Measurements from ENCODE around the gene DGKI.

Gene DGKI

DNA sequence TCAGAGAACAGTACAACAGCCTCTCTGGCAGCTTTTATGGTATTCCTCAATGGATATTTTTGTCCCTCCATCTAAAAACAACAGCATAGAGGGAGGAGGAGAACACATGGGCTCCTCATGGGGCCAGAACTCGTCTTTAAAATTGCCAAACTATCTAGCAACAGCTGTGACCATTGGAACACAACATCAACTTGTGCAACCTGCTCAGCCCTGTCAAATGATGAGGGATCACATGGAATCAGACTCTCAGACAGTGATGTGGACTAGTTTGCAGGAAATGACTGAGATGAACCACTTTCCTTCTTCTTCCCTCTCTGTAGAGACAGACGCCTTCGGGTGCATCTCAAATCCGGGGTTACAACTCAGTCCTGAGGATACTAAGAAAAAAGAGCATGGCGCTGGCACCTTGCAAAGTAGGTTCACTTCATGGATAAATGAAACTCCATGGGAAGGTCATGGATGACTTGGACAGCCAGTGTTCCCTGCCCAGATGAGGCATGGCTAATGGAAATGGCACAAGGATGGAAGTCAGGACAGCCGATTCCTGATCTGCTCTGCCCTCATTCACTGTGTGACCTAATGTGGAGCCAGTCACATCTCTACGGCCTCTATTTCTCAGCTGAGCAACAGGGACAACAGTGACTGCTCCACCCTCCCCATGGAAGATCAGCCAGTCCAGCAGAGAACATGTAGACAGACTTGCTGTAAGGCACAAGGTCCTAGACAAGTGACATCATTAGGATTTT lies 24.6 kb upstream of the DGKI start:
- DNase-seq = no peak

DNA sequence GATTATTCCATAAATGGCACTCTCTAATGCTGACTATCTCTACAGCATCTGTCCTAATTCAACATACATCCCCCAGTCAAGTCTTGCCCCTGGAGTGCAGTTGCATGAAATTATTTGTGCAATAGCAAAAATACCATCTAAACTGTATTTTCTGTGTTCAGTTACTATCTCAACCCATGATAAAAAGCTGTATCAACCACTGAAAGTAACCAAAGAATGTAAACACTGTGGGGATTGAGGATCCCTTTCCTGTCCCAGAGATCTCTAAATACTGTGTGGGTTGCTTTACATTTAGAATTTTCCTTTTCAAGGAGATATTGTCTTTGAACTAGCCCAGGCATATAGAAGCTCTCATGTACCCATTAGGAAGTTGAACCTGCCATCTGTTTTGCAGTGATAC lies 23.9 kb upstream of the DGKI start:
- no peak for DNase-seq

DNA sequence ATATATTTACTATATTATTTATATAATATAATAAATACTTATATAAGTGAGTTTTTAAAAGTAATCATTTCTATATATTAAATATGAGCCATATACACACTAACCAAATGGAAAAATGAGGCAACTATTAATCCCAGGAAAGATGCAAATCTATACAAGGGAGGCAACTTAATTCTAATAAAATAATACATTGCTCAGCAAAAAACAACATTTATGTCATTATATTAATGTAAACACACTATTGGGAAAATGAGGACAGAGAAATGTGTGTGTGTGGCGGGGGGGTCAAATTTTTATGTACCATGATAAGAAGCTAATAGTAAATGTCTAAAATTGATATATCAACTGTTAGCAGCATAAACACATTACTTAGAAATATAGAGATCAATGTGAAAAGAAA lies 23.3 kb upstream of the DGKI start:
- no peak for DNase-seq

DNA sequence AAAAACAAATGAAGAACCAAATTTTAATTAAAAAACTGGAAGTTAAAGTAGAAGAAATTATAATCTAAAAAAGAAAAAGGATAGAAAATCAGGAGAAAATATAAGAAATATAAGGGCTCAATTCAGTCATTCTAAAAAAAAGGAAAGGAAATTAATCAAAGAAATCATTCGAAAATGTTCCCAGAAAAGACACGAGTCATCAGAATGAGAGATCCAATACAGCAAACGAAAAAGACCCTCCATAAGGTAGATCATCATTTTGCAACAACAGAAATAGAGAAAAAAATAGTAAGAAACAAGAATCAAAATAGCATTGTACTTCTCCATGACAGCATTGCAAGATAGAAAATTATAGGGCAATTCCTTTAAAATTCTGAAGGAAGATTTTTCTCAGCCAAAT lies 22.5 kb upstream of the DGKI start:
- no peak for DNase-seq

DNA sequence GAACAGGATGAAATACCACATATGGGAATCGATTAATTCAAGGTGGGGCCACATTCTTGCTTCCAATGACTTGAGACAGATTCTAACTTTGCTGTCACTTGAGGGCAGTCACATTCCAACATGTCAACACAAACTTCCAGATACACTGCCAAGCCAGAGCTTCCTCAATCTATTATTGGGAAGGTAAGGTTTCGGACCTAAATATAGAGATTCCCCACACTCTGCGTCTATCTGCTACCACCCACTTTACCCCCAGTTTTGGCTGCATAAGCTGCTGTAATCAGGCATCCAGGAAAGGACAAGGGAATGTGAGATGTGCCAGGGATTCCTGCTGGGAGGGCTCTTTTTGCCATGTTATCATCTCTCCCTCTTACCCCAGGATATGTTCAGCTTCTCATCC lies 20.5 kb upstream of the DGKI start:
- DNase-seq = no peak

DNA sequence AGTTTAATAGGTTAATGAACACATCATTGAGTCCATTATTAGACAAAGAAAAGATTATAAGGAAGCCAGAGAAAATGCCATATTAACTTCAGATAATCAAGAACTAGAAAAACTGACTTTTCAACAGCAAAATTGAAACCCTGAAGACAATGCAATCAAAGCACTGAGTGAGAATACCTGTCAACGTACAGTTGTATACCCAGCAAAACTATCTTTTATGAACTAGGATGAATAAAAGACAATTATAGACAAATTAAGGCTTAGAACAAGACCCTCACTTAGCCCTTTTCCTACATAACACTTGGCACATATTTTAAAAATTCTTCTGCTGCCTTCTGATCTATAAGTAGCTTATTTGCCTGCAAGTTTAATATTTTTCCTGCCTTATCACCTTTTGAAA lies 19.0 kb upstream of the DGKI start:
- DNase-seq = no peak

DNA sequence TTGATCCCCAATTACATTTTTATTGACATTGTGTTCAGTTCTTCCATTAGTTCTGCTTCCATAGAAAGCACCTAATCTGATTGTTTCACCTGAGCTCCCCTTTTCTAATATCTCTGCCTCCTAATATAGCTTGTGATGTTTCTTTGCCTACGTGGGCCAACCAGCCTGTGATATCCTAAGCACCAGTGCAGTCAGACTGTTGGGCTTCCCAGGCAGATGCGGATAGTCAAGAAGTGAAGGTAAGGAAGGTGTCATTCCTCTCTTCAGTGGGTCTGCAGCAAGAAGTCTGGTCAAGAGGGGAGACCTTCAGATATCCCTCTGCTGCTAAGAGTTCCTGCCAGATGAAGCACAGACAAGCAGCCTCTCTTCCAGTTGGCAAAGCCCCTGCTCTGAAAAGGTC lies 16.2 kb upstream of the DGKI start:
- no peak for DNase-seq

DNA sequence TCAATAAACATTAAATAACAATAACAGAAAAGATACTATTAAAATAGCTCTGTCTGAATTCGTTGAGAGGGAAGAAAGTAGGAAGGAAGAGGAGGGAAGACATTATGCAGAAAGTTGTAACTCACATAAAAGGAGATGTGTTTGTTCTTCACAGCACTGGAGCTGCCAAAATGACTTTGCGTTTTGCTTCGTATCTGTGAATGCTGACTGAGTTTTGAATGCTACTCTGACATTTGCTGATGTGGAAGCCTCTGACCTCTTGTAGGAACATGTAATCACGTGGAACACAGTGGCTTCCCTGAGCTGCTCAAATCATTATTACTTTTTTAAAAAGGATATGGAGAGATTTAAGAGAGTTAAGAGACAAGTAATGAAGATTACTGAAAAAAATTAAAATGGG lies 15.6 kb upstream of the DGKI start:
- no peak for DNase-seq

DNA sequence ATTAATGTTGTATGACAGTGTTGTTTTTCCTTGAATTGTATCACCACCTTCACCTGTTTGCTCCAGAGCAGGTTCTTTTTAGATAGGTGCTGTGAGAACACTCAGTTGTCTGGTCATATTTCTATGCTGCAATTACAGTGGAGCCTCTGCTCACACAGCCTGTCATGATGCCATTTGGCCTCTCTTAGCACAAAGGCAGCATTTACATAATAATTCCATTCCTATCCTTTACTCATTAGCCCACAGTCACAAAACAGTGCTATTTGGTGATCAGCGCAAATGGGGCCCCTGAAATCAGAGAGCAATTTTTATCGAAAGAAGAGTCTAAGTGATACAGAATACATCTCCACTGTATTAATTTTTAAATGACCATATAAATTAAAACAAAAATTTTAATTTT lies 13.8 kb upstream of the DGKI start:
- DNase-seq = no peak

DNA sequence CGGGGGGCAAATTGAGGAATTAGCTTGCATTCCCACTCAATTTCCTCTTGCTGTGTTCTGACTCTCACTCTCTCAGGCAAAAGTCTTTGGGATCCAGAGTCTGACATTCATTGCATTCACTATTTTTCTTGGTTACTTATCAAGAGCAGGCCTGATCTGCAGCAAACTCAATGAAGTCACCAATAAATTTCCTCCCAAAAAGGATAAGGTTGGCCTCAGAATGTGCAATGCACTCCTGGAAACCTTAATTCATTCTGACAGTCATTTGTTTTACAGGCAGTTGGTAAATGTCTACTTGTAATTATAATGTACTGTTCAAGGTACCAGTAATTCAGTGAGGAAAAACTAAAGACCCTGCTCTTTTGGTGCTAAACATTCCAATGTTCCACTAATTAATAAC lies 6.3 kb upstream of the DGKI start:
- DNase-seq = no peak

DNA sequence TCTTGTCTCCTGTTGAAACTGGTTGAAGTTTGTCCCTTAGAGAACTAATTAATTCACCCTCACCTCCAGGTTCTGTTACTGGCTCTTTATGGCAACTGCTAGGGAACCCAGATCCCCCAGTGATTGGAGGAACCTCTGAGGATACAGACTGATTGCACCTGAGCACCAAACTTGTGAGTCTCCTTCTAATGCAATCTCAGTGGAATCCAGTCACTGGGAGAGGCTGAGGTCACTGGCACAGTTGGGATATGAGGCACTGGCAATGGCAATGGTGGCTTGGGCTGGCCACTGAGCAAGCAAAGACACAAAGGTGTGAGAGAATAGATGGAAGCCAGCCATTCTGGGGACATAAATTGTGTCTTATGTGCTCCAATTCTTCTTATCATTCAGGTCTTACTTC lies 5.3 kb upstream of the DGKI start:
- DNase-seq = no peak

DNA sequence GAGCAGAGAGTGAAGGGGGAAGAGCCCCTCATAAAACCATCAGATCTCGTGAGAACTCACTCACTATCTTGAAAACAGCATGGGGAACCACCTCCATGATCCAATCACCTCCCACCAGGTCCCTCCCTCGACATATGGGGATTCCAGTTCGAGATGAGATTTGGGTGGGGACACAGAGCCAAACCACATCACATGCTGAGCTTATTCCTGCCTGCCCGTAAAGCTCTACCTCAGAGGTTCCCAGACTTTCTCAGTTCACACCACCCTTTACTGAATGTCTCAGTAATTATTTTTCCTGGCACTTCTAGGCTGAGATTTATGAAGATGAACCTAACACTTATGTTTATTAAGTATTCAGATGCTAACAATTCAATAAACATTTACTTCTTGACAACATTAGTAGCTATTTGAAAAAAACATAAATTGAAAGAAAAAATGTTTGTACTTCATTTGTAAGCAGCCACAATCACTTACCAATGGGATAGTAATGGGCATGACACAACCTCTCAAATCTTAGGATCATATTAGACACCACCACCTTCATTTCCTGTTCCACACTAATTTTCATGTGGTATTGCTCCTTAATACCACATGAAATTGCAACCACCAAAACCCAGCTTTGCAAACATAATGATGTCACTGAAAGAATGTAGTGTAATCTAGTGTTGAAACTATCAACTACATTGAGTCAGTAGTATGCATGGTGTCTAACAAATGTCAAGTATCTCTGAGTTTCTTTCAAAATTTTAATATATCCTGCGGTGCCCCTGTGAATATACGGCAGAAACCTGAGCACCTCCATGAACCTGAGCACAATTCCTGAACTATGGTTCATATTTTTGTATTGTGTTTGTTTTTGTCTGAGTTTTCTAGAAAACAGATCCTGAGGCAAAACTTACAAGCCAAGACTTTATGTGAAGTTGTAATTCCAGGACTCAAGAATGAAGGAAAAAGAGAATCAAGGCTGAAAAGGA lies 4.5 kb upstream of the DGKI start:
- no peak for DNase-seq

DNA sequence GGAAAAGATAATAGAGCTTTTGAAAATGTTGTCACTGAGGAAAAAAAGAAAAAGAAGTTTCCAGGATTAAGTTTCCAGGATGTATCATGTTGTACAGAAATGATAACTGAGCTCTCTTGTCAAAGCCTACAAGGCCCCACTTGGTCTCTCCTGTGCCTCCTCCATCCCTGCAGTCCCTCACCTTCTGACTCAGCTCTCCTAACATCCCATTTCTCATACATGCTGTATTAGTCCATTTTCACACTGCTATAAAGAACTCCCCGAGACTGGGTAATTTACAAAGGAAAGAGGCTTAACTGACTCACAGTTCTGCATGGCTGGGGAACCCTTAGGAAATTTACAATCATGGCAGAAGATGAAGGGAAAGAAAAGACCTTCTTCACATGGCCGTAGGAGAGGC lies 3.8 kb upstream of the DGKI start:
- DNase-seq = no peak

DNA sequence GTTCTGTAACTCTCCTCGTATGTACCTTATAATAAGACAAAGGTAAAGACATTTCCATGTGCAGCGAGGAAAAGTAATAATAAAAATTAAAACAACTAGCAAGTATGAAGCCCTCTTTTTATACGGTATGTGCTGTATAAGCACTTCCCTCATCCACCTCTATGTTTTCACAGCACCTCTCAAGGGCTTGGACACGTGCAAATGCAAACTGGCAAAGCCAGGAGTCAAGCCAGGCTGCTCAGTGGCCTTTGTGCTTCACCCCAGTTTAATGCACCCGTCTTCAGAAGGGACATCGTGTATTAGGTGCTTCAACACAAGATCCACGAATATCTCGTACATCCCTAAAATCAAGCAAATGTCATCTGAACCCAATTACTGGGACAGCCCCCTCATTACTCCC lies 1.3 kb upstream of the DGKI start:
- no peak for DNase-seq

DNA sequence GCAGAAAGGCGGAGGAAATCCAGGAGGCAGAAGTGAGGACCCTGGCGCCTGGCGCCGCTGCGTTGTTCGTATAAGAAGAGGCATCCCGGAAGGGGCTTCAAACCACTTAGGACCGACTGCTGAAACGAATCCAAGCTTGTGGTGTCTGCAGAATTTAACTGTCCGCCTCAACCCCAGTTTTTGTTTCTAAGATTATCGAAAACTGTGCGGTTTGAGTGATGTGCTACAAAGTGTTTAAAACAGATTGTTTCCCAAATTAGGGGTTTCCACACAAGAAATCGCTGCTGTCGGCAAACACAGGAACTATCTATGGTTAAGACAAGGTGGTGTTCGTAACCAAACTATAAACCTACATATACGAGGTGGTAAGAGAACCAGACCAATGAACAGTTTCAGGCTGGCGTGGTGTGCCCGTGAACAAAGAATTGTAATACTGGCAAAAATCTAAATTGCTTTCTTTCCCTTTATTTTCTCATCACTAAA lies 835 bp upstream of the DGKI start:
- DNase-seq = no peak

DNA sequence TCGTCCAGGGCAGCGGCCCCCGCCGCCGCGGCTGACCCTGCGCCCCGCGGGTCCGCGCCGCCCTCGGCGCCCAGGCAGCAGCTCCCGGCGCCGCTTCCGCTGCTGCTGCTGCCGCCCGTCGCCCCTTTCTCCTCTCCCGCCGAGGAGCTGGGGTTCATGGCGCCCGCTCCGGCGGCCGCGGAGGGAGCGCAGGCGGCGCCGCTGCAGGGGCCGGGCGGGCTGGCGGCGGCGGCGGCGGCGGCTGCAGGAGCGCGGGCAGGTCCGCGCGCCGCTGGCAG lies 286 bp downstream of the DGKI start:
- no peak for DNase-seq

DNA sequence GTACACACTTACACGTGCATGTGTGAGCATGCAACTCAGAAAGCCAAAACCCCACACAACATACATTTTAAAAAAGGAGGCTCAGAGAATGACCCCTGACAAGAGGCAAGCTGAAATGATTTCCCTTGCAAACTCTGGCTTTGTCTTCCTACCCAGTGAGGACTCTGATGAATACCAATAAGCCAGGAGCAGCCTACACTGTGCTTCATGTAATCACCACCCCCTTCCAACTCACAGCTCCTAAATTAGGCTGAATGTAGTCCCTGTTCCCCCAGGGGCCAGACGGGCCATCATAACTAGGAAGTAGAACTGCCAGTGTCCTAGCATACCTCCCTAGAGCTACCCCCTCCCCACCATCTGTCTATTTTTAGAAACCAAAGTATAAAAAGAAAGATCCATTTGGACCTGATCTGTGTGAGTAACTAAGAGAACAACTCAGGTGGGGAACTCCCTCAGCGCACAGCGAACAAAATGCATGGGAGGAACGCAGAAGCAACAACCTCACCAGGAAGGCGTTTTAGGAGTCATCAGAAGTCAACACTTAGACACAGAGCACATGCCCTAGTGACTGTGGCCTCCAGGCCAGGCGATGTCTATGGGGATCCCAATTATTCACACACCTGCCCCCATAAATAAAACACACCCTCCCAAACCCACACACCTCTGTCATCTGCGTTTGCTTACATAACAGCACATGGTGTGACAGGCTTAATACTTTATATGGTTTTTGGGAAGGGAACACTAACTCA lies 1.9 kb downstream of the DGKI start:
- no peak for DNase-seq

DNA sequence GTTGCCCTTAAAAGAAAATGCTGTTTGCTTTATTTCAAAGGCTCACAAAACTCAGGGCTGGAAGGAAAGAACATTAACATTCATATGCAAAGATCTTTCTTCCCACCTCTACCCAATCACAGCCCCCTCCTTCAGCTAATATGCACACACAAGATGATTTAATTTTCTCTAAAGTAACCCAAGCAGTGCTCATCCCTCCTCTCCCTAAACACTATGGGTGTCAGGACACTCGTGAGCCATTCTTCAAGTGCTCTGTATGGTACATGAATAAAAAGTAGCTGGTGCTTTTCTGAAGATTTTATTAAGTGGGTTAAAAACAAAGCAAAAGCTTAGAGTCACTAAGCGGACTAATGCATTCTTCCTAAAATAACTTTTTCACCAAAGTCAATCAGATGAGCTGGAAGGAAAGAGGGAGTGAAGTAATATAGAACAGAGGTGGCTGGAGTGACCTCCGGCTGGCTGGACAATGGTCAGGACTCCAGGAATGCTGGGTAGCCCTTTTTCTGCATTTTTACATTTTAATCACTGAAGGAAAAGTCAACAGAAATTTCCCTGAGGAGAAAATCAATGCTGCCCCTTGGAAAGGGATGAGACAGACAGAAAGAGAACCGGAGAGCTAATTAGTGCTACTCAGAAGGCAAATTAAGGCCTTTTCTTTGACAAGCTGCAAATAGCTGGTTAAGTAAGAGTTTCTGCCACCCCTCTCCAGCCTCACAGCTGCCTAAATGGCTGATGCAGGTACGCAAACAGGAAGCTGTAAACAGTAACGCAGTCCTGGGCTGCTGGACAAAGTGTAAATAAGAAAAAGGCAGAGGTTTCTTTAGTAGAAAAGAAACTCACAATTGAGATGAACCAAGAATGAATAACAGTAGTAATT lies 6.6 kb downstream of the DGKI start:
- no peak for DNase-seq

DNA sequence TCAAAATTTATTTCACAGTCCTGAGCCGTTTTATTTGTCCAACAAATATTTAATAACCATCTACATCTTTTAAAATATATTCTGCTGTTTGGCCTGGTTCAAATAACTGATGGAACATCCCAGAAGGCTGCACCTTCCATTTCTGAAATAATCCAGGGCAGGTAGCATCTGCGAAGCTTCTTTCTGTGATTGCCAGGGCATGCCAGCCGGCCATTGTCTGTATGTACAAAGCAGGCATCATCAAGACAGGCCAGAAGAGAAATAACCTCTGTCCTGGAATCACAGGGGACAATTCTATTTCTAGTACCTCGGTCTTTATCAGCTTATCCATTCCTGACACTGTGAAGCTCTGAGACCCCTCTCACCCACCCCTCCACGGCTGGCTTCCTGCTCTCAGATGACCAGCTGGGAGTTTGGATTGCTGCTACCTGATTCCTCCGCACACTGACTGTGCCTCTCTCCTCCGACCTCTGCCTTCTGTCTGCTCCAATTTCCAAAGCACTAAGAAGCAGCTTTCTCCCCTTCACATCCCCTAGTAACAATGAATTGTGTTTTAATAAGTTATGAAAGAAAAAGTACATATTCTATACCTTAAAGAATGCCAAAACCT lies 8.0 kb downstream of the DGKI start:
- no peak for DNase-seq

DNA sequence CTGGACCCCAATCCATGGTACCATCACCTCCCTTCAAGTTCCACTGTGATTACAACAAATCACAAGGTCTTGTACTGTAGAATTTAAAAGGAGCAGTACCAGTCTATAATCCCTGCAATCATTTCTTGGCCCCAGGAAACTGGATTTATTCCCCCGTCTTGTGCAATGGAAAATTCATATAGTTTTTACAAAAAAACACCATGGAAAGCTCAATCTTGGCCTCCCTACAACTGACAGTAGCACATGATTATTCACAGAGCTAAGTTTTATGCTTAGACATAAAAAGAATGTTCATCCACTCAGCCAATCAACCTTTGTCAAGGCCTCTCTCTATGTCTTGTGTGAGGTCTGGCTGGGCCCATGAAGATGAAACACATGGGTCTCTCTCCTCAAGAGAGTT lies 10.2 kb downstream of the DGKI start:
- DNase-seq = no peak

DNA sequence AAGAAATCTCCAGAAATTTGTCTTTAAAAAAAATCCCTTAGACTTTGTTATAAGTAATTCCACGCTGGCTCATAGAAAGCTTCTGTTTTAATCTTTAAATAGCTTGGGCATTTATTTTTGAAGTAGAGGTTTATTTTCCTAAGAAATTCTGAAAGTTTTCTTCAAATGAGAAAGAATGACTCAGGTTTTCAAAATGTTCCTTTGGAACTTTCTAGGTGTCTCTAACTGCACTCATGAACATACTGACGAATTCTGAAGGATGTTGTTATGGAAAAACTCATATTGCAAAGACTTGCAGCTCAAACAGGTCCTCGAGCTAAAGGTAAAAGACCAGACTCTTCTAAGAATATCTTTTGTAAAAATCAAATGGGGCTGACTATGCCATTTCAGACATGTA lies 10.7 kb downstream of the DGKI start:
- no peak for DNase-seq

DNA sequence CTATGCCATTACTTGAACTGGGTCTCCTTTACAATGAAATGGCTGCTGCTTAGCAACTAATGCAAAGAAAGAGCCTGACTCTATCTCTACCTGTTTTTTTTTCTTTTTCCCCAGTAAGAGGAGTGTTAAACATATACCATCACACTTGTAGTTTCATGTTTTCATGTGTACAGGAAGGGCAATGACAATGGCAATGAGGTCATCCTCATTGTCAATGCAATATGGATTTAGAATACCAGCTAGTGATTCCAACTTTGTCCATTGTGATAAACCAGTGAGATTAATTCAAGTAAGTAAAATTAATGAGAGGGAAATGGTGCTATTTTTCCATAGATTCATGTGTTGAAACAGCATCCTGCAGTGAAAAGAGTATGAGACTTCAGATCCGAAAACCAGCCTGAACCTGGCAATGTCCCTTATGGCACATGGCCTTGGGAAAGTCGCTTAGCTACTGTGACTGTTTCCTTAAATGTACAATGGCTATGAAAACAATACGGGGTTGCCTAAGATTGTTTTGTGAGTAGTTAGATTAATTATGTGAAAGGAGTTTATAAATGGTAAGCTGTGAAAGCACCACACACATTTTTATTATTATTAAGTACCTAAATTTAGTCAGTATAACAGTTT lies 11.2 kb downstream of the DGKI start:
- no peak for DNase-seq

Measured in stimulated activated CD4-positive, alpha-beta T cell treated with anti-CD3 and anti-CD28 coated beads, Interleukin-1b, Interleukin-23, amount 100 ng/mL, for 48 hours (primary cell).